ENCODE data around the gene USP10. TPM values are rescaled to one million over a fixed set of nuclear protein-coding genes. Genes with fewer than 3 reads are reported as not detected.

The USP10 gene
- total RNA-seq, 1 donor from 2014 or later: 27.1 TPM

- H3K4me3 ChIP-seq (ENCODE audit: low read length in 3 of 3): no peak overlapping the region
- peaks cover 0 to 6% (median 5%) of the 10 kb centered on the region in 3 donors for H3K4me1 ChIP-seq (ENCODE audit: control insufficient read depth in 3 of 3, insufficient read depth in 3 of 3, low read length in 3 of 3)
- H3K27ac ChIP-seq (ENCODE audit: low read depth, low read length): no peak overlapping the region
- no peaks in the 10 kb centered on the region for H3K9me3 ChIP-seq (ENCODE audit: control insufficient read depth in 3 of 3, low read length in 3 of 3)
- peaks cover 70 to 72% (median 71%) of the 10 kb centered on the region in 3 donors for H3K36me3 ChIP-seq (ENCODE audit: control insufficient read depth in 3 of 3, insufficient read depth in 3 of 3, low read length in 3 of 3)
- H3K9ac ChIP-seq (ENCODE audit: low read depth in 1 of 3, low read length in 3 of 3): no peak overlapping the region
- H3K27me3 ChIP-seq (ENCODE audit: control insufficient read depth in 3 of 3, insufficient read depth in 3 of 3, low read length in 3 of 3): no peaks in the 10 kb centered on the region
Observed at GRCh38 chr16:84660973-84661372, 38.8 kb upstream of the USP10 start.

GRCh38 chr16:84661418-84662060, 38.3 kb upstream of the USP10 start:
- H3K27ac ChIP-seq (ENCODE audit: low read depth, low read length): no peak overlapping the region
- no peaks in the 10 kb centered on the region for H3K9me3 ChIP-seq (ENCODE audit: control insufficient read depth in 3 of 3, low read length in 3 of 3)
- no peak overlapping the region for H3K9ac ChIP-seq (ENCODE audit: low read depth in 1 of 3, low read length in 3 of 3)
- H3K27me3 ChIP-seq (ENCODE audit: control insufficient read depth in 3 of 3, insufficient read depth in 3 of 3, low read length in 3 of 3): no peaks in the 10 kb centered on the region
- H3K36me3 ChIP-seq (ENCODE audit: control insufficient read depth in 3 of 3, insufficient read depth in 3 of 3, low read length in 3 of 3): peaks cover 70 to 75% (median 70%) of the 10 kb centered on the region in 3 donors
- peaks cover 0 to 6% (median 5%) of the 10 kb centered on the region in 3 donors for H3K4me1 ChIP-seq (ENCODE audit: control insufficient read depth in 3 of 3, insufficient read depth in 3 of 3, low read length in 3 of 3)
- H3K4me3 ChIP-seq (ENCODE audit: low read length in 3 of 3): no peak overlapping the region

GRCh38 chr16:84662471-84662870, 37.3 kb upstream of the USP10 start:
- no peaks in the 10 kb centered on the region for H3K9me3 ChIP-seq (ENCODE audit: control insufficient read depth in 3 of 3, low read length in 3 of 3)
- no peak overlapping the region for H3K27ac ChIP-seq (ENCODE audit: low read depth, low read length)
- no peak overlapping the region for H3K9ac ChIP-seq (ENCODE audit: low read depth in 1 of 3, low read length in 3 of 3)
- H3K27me3 ChIP-seq (ENCODE audit: control insufficient read depth in 3 of 3, insufficient read depth in 3 of 3, low read length in 3 of 3): no peaks in the 10 kb centered on the region
- peaks cover 0 to 6% (median 5%) of the 10 kb centered on the region in 3 donors for H3K4me1 ChIP-seq (ENCODE audit: control insufficient read depth in 3 of 3, insufficient read depth in 3 of 3, low read length in 3 of 3)
- peaks cover 61 to 66% (median 61%) of the 10 kb centered on the region in 3 donors for H3K36me3 ChIP-seq (ENCODE audit: control insufficient read depth in 3 of 3, insufficient read depth in 3 of 3, low read length in 3 of 3)
- H3K4me3 ChIP-seq (ENCODE audit: low read length in 3 of 3): no peak overlapping the region

GRCh38 chr16:84663433-84664101, 36.2 kb upstream of the USP10 start:
- H3K4me1 ChIP-seq (ENCODE audit: control insufficient read depth in 3 of 3, insufficient read depth in 3 of 3, low read length in 3 of 3): peaks cover 0 to 4% (median 2%) of the 10 kb centered on the region in 3 donors
- H3K27me3 ChIP-seq (ENCODE audit: control insufficient read depth in 3 of 3, insufficient read depth in 3 of 3, low read length in 3 of 3): no peaks in the 10 kb centered on the region
- no peaks in the 10 kb centered on the region for H3K9me3 ChIP-seq (ENCODE audit: control insufficient read depth in 3 of 3, low read length in 3 of 3)
- no peak overlapping the region for H3K9ac ChIP-seq (ENCODE audit: low read depth in 1 of 3, low read length in 3 of 3)
- peaks cover 50 to 60% (median 52%) of the 10 kb centered on the region in 3 donors for H3K36me3 ChIP-seq (ENCODE audit: control insufficient read depth in 3 of 3, insufficient read depth in 3 of 3, low read length in 3 of 3)
- H3K4me3 ChIP-seq (ENCODE audit: low read length in 3 of 3): no peak overlapping the region
- H3K27ac ChIP-seq (ENCODE audit: low read depth, low read length): no peak overlapping the region

- no peaks in the 10 kb centered on the region for H3K9me3 ChIP-seq (ENCODE audit: control insufficient read depth in 3 of 3, low read length in 3 of 3)
- H3K27ac ChIP-seq (ENCODE audit: low read depth, low read length): no peak overlapping the region
- H3K36me3 ChIP-seq (ENCODE audit: control insufficient read depth in 3 of 3, insufficient read depth in 3 of 3, low read length in 3 of 3): peaks cover 35 to 46% (median 41%) of the 10 kb centered on the region in 3 donors
- no peak overlapping the region for H3K9ac ChIP-seq (ENCODE audit: low read depth in 1 of 3, low read length in 3 of 3)
- H3K4me1 ChIP-seq (ENCODE audit: control insufficient read depth in 3 of 3, insufficient read depth in 3 of 3, low read length in 3 of 3): no peaks in the 10 kb centered on the region
- no peaks in the 10 kb centered on the region for H3K27me3 ChIP-seq (ENCODE audit: control insufficient read depth in 3 of 3, insufficient read depth in 3 of 3, low read length in 3 of 3)
- H3K4me3 ChIP-seq (ENCODE audit: low read length in 3 of 3): no peak overlapping the region
Observed at GRCh38 chr16:84665359-84665758, 34.4 kb upstream of the USP10 start.

- H3K36me3 ChIP-seq (ENCODE audit: control insufficient read depth in 3 of 3, insufficient read depth in 3 of 3, low read length in 3 of 3): peaks cover 31 to 43% (median 39%) of the 10 kb centered on the region in 3 donors
- no peaks in the 10 kb centered on the region for H3K4me1 ChIP-seq (ENCODE audit: control insufficient read depth in 3 of 3, insufficient read depth in 3 of 3, low read length in 3 of 3)
- no peak overlapping the region for H3K27ac ChIP-seq (ENCODE audit: low read depth, low read length)
- no peak overlapping the region for H3K9ac ChIP-seq (ENCODE audit: low read depth in 1 of 3, low read length in 3 of 3)
- H3K9me3 ChIP-seq (ENCODE audit: control insufficient read depth in 3 of 3, low read length in 3 of 3): no peaks in the 10 kb centered on the region
- no peak overlapping the region for H3K4me3 ChIP-seq (ENCODE audit: low read length in 3 of 3)
- no peaks in the 10 kb centered on the region for H3K27me3 ChIP-seq (ENCODE audit: control insufficient read depth in 3 of 3, insufficient read depth in 3 of 3, low read length in 3 of 3)
Observed at GRCh38 chr16:84665843-84666242, 34.0 kb upstream of the USP10 start.

- Histone ChIP-seq H3K4me1 (ENCODE audit: control insufficient read depth in 3 of 3, insufficient read depth in 3 of 3, low read length in 3 of 3) (no peaks in the 10 kb centered on the region), H3K9me3 (ENCODE audit: control insufficient read depth in 3 of 3, low read length in 3 of 3) (no peaks in the 10 kb centered on the region), H3K4me3 (ENCODE audit: low read length in 3 of 3) (no peak overlapping the region), H3K36me3 (ENCODE audit: control insufficient read depth in 3 of 3, insufficient read depth in 3 of 3, low read length in 3 of 3) (peaks cover 13 to 26% (median 23%) of the 10 kb centered on the region in 3 donors), H3K27me3 (ENCODE audit: control insufficient read depth in 3 of 3, insufficient read depth in 3 of 3, low read length in 3 of 3) (no peaks in the 10 kb centered on the region), H3K9ac (ENCODE audit: low read depth in 1 of 3, low read length in 3 of 3) (no peak overlapping the region), H3K27ac (ENCODE audit: low read depth, low read length) (no peak overlapping the region)
Observed at GRCh38 chr16:84667600-84668309, 32.0 kb upstream of the USP10 start.

GRCh38 chr16:84670063-84670462, 29.7 kb upstream of the USP10 start:
- no peak overlapping the region for H3K9ac ChIP-seq (ENCODE audit: low read depth in 1 of 3, low read length in 3 of 3)
- no peaks in the 10 kb centered on the region for H3K4me1 ChIP-seq (ENCODE audit: control insufficient read depth in 3 of 3, insufficient read depth in 3 of 3, low read length in 3 of 3)
- H3K36me3 ChIP-seq (ENCODE audit: control insufficient read depth in 3 of 3, insufficient read depth in 3 of 3, low read length in 3 of 3): peaks cover 0 to 11% (median 6%) of the 10 kb centered on the region in 3 donors
- H3K27me3 ChIP-seq (ENCODE audit: control insufficient read depth in 3 of 3, insufficient read depth in 3 of 3, low read length in 3 of 3): no peaks in the 10 kb centered on the region
- no peaks in the 10 kb centered on the region for H3K9me3 ChIP-seq (ENCODE audit: control insufficient read depth in 3 of 3, low read length in 3 of 3)
- H3K27ac ChIP-seq (ENCODE audit: low read depth, low read length): no peak overlapping the region
- H3K4me3 ChIP-seq (ENCODE audit: low read length in 3 of 3): no peak overlapping the region

GRCh38 chr16:84672276-84673202, 27.3 kb upstream of the USP10 start:
- Histone ChIP-seq H3K9ac (ENCODE audit: low read depth in 1 of 3, low read length in 3 of 3) (no peak overlapping the region), H3K27me3 (ENCODE audit: control insufficient read depth in 3 of 3, insufficient read depth in 3 of 3, low read length in 3 of 3) (peaks cover 0 to 2% (median 0%) of the 10 kb centered on the region in 3 donors), H3K9me3 (ENCODE audit: control insufficient read depth in 3 of 3, low read length in 3 of 3) (no peaks in the 10 kb centered on the region), H3K27ac (ENCODE audit: low read depth, low read length) (no peak overlapping the region), H3K36me3 (ENCODE audit: control insufficient read depth in 3 of 3, insufficient read depth in 3 of 3, low read length in 3 of 3) (peaks cover 0 to 4% (median 2%) of the 10 kb centered on the region in 3 donors), H3K4me3 (ENCODE audit: low read length in 3 of 3) (no peak overlapping the region), H3K4me1 (ENCODE audit: control insufficient read depth in 3 of 3, insufficient read depth in 3 of 3, low read length in 3 of 3) (no peaks in the 10 kb centered on the region)
